GM12891 (cell line): ENCODE measurements around the gene CXCL6.

Experiments used
- DNase-seq: peaks from one replicate; pipeline ENCODE4 v3.0.0; 2011; ENCODE audit warnings: low spot score; ENCODE audit not compliant: insufficient read length
- FAIRE-seq: peaks from 2 replicates; lab custom pipeline; 2011; peaks lifted over from hg19 to GRCh38; lab: Jason Lieb, UNC
- PAX5 ChIP-seq: IDR thresholded peaks from 2 replicates; pipeline ENCODE4 v1.6.1; 2011; ENCODE audit warnings: low read length, moderate library complexity, mild to moderate bottlenecking; ENCODE audit not compliant: insufficient read depth, severe bottlenecking
- POLR2A ChIP-seq: IDR thresholded peaks from 2 replicates; pipeline ENCODE4 v1.6.1; 2011; ENCODE audit warnings: low read depth, low read length, control low read depth
- POLR2AphosphoS5 ChIP-seq: IDR thresholded peaks from 2 replicates; pipeline ENCODE4 v1.6.1; 2011; ENCODE audit warnings: low read depth, low read length, control low read depth
- POU2F2 ChIP-seq: IDR thresholded peaks from 2 replicates; pipeline ENCODE4 v1.6.1; 2011; ENCODE audit warnings: low read depth, mild to moderate bottlenecking, control low read depth, low read length, moderate library complexity
- SPI1 ChIP-seq: IDR thresholded peaks from 2 replicates; pipeline ENCODE4 v1.6.1; 2011; ENCODE audit warnings: low read depth, low read length, control low read depth
- TAF1 ChIP-seq: IDR thresholded peaks from 2 replicates; pipeline ENCODE4 v1.6.1; 2011; ENCODE audit warnings: low read depth, low read length, control low read depth

CXCL6 gene

DNA sequence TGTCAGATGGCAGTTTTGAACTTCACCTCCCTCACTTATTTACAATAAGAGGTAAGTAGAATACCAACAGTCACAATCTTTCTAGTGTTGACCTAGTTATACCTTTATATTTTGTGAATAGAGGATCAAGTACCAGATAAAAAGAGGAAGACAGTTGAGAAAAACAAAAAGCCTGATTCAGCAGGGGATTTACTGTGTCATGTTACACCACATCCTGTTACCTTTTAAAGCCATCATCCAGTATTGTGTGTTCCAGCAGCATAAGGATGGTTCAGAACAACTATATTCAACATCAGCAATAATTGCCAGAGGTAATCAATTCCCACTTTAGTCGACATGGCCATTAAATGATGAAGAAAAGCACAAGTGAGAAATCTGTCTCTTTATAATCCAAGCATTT lies 21.3 kb upstream of the CXCL6 start:
- FAIRE-seq (no peak), DNase-seq (no peak)
- TF ChIP-seq POLR2AphosphoS5 = no peak
- 0 out of 2 replicates have a peak, but pooled peaks have one; percentile 23 for TF ChIP-seq SPI1

DNA sequence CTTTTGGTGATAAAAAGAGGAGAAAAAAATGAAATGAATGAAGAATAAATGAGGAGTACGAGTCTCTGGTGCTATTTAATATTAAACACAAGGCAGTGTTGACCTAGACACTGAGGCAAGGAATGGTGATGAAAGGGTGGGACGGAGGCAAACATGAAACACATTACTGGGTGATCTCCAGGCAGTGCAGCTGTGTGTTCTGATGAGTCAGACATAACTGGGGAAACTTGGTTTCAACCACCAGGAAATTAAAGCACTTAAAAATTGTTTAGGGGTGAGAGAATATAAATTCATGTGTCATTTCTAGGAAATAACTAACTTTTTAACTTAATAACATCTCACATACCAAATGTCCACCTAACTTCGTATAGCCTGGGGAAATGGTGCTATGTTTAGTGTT lies 19.7 kb upstream of the CXCL6 start:
- TF ChIP-seq SPI1 (no peak), POLR2A (no peak), POU2F2 (no peak), TAF1 (no peak), POLR2AphosphoS5 (no peak), PAX5 (no peak)
- FAIRE-seq (no peak), DNase-seq (no peak)

DNA sequence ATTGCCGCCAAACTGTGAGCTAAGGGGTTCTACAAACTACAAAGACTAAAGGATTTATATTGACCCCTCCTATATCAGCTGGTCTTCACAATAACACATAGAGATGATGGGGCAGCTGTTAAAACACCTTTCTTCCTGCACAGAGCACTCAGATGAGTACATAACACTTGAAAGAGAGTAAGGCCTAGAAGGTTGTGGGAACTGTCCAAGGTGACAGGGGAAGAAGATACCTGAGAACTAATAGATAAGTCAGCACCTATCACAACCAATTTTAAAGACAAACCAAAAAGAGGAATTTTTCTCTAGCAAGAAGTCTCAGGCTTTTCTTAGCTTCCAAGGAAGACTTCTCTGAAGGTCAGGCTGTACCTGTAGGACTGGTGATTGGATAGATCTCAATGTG lies 19.1 kb upstream of the CXCL6 start:
- FAIRE-seq (no peak), DNase-seq (no peak)
- TF ChIP-seq POLR2A (no peak), PAX5 (no peak), SPI1 (no peak), POU2F2 (no peak), POLR2AphosphoS5 (no peak), TAF1 (no peak)

- TF ChIP-seq POU2F2 (no peak), PAX5 (no peak)
- no peak for FAIRE-seq
- DNase-seq = no peak
Measured at GRCh38 chr4:73821325-73821724, 15.2 kb upstream of the CXCL6 start.

DNA sequence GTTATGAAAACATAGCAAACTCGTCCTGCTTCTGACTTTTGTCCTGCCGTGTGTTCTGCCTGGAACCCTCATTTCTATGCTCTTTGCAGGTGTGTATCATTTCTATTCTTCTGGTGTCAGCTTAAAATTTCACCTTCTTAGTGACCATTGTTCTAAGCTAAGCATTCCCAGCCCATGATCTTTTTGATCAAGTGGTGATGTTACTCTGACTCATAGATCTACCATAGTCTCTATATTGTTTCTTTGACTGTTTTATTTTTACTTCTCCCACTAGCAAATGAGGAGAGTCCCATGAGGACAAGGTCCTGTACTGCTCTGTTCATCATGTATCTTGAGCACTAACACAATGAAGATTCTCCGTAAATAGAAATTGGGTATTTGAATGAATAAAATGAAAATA lies 14.1 kb upstream of the CXCL6 start:
- DNase-seq (no peak), FAIRE-seq (no peak)
- TF ChIP-seq SPI1 (no peak), POLR2A (no peak), POU2F2 (no peak), PAX5 (no peak), POLR2AphosphoS5 (no peak), TAF1 (no peak)

DNA sequence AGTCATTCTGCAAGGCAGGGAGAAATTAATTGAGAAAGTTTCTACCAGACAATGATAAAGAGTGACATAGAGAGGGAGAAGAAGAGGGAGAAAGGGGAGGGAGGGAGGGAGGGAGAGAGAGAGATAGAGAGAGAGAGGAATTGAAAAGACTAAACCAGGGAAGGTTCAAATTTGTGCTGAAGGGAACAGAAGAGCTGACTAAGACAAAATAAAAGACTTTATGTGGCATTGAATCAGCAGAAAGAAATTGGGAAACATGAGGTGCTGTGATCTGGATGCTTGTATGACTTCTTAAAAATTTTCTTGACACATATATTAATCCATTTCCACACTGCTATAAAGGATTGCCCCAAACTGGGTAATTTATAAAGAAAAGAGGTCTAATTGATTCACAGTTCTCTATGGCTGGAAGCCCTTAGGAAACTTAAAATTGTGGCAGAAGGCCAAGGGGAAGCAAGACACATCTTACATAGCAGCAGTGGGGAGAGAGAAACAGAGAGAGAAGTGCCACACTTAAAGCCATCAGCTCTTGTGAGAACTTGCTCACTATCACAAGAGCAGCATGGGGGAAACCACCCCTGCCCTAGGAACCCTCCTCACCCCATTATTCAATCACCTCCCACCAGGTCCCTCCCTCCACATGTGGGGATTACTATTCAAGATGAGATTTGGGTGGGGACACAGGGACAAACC lies 13.5 kb upstream of the CXCL6 start:
- no peak for FAIRE-seq
- DNase-seq = no peak
- TF ChIP-seq POU2F2 = no peak
- no peak for TF ChIP-seq PAX5
- no peak for TF ChIP-seq POLR2AphosphoS5
- TF ChIP-seq SPI1 = no peak
- TF ChIP-seq POLR2A = no peak
- no peak for TF ChIP-seq TAF1

GRCh38 chr4:73823760-73824159 lies 12.7 kb upstream of the CXCL6 start:
- DNase-seq (no peak), FAIRE-seq (no peak)
- TF ChIP-seq SPI1 (no peak), POLR2AphosphoS5 (no peak), POLR2A (no peak), PAX5 (no peak), TAF1 (no peak), POU2F2 (no peak)

DNA sequence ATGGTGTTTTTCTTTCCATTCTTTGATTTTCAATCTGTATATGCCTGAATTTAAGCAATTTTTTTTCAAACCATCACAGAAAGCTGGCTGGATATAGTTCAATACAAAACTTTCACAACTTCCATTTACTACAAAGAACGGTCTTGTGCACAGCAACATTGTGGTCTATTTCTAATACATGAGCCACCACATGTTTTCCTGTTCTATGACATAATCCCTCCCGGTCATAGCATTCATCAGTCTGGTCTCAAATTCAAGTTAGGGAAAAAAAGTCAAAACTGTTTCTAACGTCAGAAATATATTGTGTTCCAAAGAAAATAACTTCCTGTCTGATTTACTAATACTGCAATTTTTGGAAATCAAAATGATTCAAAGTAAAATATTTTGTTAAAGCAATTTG lies 7.5 kb upstream of the CXCL6 start:
- DNase-seq (no peak), FAIRE-seq (no peak)
- TF ChIP-seq POU2F2 (no peak), POLR2A (no peak), TAF1 (no peak), POLR2AphosphoS5 (no peak), PAX5 (no peak), SPI1 (no peak)

GRCh38 chr4:73831569-73831968 lies 4.9 kb upstream of the CXCL6 start:
- no peak for FAIRE-seq

DNA sequence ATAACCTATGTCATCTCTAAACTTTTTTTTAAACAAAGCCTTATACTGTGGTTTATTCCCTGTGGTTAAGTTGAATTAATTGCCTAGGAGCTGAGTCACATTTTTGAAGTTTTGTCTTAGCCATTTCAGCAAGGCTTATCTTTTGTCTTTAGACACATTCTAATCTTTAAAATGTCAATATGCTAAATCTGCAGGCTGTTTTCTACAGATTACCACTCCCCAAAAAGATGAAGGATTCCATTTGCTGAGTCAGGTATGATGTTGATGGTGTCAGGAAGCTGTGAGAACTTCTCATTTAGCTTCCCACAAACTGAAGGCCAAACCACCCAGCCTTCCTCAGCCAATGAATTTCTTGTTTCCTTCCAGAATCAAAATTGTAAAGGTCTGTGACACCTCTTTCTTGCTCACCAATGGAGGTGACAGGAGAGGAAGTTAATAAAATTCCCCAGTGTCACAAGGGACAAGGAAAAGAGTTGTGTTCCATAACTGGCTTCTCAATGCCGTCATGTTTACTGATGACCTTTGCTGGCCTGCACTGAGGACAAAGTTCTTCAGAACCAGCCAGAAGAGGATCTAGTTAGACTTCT lies 3.7 kb upstream of the CXCL6 start:
- TF ChIP-seq POLR2A = no peak
- no peak for TF ChIP-seq PAX5
- no peak for TF ChIP-seq POU2F2
- TF ChIP-seq POLR2AphosphoS5 = no peak
- TF ChIP-seq TAF1 = no peak
- no peak for TF ChIP-seq SPI1
- FAIRE-seq (no peak), DNase-seq (no peak)

More at GRCh38 chr4:73831569-73831968, 4.9 kb upstream of the CXCL6 start:
- TF ChIP-seq POLR2A (no peak), SPI1 (no peak), POU2F2 (no peak), PAX5 (no peak), POLR2AphosphoS5 (no peak), TAF1 (no peak)
- no peak for DNase-seq
